Non-pigmented ciliary epithelial cell (primary cell): Measurements from ENCODE around the gene ALX4.

Experiments
- DNase-seq: peaks from one replicate; pipeline ENCODE4 v3.0.0-alpha.2; 2010; ENCODE audit warnings: low read depth

The ALX4 gene

DNA sequence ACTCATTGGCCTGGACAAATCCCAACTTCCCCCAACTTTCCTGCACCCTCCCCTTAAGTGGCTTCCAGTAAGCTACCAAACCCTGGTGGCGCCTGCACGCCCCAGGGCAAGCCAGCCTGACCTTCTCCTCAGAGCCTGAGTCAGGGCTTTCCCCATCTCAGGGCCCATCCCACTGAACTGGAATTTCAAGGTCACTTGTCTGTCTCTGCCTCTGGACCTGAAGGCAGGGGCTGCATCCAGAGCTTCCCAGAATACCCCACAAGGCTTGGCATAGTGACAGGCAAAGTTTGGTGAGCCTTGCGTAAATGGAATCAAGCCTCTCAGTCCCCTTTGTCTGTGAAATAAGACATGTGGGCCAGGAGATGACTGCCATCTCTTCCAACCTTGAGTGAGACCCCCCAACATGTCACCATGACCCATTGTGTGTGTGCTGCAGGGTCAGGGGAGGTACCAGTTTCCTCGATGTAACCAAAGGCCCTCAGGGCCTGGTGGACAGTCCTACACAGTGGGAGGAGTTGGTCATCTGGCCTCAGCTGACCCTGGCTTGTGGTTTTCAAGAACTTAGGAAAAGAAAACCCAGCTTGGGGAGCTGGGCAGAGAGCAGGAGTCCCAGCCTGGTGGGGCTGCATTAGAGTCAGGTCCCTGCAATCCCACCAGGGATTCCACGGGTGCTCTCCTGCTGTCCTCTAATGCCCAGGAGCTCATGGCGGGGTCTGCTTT, 8.9 kb downstream of the ALX4 start:
- DNase-seq = no peak

DNA sequence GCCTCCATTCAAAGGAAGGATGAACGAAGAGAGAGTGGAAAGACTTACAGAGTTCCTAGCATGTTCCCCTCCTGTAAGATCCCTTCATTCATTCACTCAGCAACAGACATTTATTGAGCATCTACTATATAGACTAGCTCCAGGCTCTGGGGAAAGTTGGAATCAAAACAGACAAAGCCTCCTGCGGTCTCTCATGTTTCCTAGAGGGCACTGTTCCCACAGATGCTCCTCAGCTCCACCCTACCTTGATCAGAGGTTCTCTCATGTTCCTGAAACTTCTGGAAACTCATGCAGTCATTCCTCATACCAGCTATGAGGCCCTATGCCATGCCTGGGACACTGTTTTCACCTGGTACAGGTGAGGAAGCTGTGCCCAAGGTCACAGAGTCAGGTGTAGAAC, 11.1 kb downstream of the ALX4 start:
- DNase-seq = no peak

DNA sequence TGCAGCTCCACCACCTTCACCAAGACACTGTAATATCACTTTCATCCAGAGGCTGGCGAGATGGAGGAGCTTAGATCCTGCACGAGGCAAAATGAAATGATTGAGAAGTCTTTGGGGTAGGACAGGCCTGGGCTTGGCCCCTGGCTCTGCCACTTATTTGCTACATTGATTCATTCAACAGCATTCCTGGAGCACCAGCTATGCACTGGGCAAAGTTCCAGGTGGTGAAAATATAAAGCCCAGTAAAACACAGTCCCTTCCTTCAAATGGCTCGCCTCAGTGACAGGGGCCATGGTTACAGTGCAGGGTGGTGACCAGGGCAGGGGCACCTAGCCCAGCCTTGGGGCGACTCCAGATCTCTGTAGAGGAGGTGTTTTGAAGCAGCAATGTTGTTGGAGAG, 19.7 kb downstream of the ALX4 start:
- no peak for DNase-seq

DNA sequence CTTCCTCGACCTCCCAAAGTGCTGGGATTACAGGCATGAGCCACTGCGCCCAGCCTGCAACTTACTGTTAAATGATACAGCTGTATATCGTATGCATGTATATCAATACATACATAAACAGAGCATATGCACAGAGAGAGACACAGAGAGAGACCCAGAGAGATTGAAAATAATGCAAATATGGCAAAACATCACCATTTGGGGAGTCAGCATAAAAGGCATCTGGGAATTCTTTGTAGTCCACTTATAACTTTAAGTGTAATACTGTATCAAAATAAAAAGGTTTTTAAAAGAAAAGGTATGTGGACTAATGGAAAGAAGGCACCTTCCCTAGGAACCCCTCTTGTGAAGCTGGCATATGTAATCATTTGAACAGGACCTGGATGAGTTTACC, 21.8 kb downstream of the ALX4 start:
- DNase-seq = no peak

DNA sequence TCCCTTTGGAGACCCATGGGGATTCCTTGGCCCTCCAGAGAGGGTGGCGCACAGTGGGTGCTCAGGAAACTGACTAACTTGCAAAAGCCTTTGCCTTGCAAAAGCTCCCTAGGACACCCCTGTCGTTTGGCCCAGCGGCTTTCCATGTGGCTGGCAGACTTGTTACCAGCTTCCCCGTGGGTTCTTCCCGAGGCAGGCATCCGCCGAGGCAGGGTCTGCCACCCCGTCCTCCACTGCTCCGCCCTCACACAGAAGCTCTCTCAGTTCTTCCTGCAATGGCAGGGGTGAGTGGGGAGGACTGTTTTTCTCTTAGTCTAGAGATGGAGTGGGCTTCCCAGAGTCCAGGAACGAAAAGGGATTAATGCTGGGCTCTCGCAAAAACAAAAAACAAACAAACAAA, 23.0 kb downstream of the ALX4 start:
- DNase-seq = no peak

DNA sequence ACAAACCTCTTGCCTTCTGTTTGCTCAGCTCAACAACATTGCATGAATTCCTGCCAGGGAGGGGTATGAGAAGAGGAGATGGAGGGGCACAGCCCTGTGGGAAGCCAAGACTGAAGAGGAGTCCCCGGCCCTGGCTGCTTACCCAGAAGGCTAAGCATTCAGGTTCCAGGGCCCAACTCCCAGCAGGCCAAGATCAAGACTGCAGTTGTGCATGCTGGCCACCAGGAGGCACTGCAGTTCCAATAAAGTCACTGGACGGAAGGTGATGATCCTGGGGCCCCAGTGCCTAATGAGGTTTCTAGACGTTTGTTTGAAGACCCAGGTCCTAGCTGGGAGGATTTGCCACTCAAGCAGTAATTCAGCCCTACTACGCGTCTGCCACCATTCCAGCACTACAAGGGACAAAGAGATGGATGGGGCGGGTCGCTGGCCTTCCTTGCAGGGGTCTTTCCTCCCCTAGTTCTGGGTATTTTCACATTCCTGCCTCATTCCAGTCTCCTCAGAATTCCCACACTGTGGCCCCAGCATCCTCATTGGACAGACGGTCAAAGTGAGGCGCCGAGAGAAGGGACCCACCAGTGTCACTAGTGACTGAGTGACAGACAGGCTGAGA, 23.6 kb downstream of the ALX4 start:
- no peak for DNase-seq

DNA sequence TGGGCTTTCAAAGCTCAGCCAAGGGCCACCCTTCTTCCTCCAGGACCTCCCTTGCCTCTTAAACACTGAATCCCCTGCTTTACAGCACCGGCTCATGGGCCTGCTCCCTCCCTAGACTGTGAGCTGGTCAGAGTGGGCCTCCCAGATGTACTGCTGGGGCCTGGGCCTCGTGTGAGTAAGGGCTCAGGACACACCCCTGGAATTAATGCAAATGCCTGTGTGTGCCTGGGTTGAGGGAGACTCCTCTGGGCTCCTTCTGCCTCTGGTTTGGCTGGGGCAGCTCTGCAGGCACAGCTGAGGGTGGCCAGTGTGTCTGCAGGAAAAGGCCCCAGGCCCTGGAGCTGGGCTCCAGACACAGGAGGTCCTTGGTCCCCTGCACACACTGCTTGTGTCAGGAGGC, 24.2 kb downstream of the ALX4 start:
- no peak for DNase-seq

DNA sequence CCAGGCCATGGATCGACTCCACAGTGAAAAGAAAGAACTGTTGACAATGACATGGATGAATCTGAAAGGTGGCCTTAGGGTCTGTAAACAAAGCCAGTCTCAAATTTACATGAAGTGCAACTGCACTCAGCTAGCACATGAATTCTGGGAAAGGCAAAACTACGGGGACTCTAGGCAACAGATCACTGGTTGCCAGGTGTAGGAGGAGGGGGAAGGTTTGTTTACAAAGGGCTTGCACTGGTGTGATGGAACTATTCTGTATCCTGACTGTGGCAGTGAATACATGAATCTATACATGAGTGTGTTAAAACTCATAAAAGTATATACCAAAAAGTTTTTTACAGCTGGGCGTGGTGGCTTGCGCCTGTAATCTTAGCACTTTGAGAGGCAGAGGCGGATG, 27.3 kb downstream of the ALX4 start:
- no peak for DNase-seq

DNA sequence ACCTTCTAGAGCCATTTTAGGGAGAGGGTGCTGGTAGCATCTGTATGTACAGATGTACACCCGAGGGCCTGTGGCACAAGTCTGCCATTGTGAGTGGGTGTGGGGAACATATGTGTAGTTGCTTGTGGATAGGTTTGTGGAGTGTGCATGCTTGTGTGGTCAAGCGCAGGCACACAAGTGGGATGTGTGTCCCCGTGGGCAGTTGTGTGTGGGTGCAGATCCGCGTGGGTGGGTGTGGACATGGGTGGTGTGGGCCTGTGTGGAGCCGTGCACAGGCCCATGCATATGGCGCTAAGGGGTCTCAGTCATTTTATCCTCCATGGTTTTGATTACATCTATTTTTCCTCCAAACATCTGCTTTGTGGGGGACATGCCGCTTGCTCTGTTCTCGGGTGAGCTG, 28.8 kb downstream of the ALX4 start:
- DNase-seq = no peak

DNA sequence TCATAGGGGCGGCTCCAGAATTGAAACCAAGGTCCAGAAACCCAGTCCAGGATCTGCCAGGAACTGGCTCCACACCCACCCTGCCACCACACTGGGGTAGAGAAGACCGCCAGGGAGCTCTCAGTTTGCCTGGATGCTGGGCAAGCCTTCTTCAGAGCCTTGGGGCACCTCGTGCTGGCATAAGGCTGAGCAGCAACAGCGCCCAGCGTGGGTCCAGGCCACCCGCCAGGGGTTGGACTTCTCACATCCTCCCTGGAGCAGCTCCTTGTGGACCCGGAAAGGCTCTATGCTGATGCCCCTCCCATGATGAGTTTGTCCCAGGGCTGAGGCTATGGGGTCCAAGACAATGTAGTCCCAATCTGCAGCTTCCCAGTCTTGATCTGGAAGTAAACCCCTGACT, 29.7 kb downstream of the ALX4 start:
- no peak for DNase-seq

DNA sequence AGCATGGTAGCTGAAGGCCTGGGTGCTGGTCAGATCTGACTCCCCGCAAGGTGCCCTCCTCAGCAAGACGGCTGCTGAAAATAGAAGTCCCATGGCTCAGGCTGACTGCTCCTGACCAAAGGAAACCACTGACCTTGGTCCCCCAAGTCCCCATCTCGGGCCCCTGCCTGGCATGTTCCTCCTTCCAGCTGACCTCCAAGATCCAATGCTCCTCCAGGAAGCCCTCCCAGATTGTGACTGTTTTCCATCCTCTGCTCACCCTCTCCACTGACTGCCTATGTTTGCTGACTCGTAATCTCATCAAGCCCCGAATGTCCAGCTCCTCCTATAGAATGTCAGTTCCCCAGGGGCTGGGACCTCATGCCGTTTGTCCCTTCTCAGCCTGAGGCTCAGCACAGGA, 30.5 kb downstream of the ALX4 start:
- no peak for DNase-seq

DNA sequence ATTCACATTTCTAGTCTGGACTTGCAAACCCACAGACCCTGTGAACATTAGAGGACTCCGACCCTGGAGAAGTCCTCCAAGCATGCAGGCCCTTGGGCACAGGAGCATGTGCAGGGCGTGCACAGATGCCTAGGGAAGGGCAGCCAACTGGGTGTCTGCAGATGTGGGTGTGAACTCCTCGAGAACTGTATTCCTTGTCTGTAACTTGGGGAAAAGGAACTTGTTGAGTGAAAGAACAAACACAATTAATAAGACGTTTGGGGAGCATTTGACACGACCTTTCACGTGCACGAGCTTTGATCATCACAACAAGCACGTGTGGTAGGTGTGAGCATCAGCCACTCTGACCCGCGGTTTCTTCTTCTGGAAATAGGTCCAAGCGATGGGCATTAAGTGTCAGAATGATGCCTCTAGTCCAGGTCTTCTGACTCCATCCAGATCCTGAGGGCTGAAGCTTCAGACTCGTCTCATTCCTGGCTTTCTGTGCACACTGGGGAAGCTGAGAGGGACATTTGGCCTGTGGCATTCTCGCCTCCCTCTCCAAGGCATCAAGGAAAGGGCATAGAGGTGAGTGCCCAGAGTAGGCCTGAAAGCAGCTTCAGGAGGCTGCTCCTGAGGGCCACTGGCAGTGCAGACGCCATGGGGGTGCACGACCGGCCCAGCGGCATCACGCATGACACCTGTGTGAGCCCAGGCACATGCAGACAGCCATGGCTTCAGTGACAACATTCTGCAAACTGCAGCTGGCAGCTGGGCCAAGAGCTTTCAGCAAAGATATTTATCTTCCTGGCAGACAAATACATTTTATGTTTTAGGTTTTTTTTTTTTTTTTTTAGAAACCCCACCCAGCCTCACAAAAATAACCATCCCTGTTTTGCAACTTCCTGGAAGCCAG, 32.5 kb downstream of the ALX4 start:
- DNase-seq = no peak

DNA sequence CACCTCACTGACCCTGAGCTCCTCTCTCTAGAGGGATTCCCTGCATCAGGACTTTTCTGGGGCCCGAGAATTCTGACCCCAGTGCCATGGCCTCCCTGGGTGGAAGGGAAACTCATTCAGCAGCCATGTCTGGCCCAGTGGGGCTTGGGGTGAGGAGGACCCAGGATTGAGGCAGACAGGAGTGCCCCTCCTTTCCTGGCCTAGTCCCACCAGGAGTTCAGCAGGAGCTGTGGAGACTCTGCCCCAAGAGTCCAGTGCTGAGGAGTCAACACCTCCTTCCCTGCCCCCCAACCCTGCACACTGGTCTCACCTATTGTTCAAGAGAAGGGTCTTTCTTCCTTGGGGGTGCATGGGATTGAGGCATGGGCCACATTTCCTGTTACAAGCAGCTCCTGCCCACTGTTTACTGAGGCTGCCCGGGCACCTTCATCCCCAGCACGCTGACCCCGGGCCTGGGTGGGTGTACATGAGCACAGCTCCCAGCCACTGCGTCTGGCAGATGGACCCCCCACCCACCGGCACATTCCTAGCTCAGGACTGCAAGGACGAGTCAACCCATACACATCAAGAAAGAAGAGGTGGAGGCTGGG, 33.9 kb downstream of the ALX4 start:
- no peak for DNase-seq

DNA sequence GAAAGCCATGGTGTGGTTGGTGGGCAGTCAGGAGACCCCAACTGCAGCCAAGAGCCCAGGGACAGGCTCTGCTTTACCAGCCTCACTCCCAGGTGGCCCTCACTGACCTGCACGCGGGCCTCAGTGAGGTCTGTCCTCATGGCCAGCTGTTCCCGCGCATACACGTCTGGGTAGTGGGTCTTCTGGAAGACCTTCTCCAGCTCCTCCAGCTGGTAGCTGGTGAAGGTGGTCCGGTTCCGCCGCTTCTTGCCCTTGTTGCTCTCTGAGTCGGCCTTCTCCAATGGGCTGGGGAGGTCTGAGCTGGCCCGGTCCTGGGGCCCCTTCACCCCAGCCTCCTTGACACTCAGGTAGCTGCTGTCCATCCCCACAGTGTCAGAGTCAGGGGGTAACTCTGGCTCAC, 34.7 kb downstream of the ALX4 start:
- DNase-seq = no peak

DNA sequence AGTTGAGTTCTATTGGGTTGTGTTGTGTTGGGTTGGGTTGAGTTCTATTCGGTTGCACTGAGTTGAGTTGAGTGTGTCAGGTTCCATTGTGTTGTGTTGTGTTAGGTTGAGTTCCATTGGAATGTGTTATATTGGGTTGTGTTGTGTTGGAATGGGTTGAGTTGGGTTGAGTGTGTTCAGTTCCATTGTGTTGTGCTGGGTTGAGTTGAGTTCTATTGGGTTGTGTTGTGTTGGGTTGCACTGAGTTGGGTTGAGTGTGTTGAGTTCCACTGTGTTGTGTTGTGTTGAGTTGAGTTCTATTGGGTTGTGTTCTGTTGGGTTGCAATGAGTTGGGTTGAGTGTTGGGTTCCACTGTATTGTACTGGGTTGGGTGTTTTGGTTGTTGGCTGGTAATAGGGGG, 35.5 kb downstream of the ALX4 start:
- DNase-seq = no peak

DNA sequence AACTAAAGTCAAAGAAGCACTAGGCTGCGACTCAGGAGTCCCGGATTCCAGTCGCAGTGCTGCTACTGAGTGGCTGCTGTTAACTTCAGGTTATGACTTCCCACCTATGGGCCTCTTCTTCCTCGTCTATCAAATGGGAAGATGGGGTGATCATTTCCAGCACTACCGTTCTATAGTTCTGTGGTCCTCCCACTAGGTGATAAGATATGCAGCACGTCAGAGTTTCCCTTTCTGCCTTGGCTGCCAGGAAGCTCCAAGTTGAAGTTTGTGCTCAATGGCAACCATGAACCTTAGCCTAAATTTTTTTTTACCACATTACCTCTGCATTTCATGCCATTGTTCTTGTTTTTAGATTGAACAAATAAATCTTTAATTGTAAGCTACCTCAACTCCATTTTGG, 38.7 kb downstream of the ALX4 start:
- DNase-seq = no peak

DNA sequence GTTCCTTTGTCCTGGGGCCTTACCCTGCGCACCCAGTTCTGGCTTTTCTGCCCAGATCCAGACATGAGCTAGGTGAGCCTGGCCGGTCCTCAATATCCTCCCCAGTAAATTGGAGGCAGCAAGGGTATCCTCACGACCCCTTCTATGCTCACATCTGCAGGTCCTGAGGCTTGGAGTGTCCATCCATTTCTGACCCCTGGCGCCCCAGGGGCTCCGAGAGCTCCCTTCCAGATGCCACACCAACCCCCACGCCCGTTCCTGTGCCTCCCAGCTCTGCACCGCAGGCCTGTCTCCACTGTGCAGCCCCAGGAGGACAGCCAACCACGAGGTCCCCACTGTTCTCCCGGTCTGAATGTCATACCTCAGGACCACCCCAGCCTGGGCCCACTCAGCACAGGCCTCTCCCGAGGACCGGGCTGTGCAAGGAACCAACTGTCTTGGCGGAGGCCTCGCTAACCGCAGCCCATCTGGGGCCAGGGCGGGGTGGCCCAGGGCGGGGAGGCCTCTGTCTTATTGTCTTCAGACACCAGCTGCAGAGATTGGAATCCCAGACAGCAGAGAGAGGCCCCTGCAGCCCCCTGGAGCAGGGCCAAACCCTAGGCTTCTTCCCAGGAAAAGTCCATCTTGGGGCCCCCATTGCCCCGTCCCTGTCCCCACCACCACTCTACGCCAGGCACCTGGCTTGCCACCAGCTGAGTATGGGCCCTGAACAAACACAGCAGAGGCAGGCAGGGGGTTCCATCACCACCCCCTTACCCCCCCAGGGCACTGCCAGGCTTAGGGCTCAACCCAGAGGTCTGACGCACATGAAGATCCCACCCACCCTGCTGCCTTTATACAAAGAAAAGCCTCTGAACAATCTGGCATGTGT, 39.3 kb downstream of the ALX4 start:
- DNase-seq = no peak

DNA sequence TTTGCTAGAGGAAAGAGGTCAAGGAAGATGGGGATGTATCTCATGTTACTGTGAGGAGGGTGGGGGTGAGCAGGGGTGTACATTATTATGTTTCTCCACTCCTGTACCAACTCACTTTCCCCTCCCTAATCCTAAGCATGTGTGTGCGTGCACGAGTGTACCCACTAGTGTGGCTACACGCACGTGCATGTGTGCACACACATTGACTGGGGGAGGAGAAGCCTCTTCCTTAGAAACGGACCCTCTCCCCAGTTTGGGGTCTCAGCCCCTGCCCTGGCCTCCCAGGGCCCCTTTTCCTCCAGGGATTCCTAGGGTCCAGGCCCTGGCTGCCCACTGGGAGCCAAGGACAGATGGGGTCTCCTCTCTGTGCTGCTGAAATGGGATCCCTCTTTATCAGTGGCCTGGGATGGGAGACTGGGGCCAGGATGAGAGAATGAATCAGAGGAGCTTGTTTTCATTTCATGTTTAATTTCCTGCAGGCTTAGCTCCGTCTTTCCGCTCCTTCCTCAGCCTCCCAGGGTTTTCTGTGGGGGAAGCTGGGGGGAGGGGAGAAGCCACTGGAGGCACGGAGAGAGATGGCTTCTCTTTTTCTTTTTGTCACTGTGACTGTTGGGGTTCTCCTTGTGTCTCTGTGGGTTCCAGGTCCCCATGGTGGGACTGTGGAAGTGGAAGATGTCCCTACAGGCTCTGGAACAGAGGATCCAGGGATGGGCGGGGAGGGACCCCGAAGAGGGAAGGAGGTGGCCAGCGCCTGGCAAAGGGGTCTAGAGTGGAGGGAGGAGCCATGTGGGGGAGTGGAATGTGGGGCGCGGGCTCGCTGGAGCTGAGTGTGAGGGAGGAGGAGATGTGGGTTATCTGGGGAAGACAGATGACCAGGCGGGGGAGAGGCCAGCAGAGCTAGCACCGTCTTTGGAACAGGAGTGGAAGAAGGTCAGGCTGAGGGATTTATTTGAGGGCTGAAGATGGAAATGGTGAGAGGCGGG, 40.3 kb downstream of the ALX4 start:
- peak; percentile 22 for DNase-seq

DNA sequence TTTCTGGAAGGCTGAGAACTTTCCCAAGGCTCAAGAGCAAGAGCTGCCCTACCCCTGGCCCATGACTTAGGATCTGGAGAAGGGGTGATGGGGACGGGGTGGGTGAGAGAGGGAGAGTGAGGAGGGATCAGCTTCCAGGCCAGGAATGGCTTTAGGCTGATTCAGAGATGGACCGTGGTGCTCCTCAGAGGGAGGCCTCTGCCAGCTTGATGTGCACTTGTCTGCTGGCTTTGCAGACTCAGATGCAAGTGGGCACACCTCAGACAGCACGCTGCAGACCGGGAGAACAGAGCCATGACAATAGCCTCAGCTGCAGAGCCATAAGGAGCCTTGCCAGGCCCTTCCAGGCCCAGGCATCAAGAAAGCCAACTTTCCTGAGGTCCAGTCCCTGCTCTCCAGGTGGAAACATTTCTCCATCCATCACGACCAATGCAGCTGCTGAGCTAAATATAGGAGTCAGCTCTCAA, 41.3 kb downstream of the ALX4 start:
- no peak for DNase-seq
